GM04503 (cell line): ENCODE data around the gene ZBTB20.

Experiments
- DNase-seq: peaks from one replicate; pipeline ENCODE4 v3.0.0-alpha.2; 2012; ENCODE audit warnings: low read depth

Gene ZBTB20

DNA sequence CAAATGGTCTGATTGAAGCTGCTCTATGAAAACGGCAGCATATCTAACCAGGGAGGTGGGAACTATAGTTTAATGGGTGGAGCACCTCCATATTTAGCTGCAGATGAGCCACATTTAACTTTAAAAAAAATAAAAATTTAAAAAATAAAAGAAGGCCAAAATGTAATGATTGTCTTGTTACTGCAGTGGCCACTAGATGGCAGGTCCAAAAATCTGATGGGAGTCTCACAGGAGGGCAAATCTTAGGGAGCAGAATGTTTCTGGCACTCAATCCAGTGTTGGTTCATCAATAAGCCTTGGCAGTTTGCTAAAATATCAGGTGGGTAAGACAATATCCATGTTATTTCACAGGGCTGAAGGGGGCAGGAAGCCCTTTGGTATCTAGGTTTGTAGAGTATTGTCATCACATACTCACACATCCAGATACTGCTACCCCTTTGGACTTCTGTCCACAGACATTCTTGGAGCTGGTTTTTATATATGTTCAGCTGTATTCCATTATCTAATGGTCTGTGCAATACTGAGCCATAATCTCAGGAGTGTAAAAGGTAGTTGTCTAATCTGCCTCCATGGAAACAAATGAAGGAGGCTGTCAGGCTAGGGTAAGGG lies 619.9 kb downstream of the ZBTB20 start:
- no peak for DNase-seq

DNA sequence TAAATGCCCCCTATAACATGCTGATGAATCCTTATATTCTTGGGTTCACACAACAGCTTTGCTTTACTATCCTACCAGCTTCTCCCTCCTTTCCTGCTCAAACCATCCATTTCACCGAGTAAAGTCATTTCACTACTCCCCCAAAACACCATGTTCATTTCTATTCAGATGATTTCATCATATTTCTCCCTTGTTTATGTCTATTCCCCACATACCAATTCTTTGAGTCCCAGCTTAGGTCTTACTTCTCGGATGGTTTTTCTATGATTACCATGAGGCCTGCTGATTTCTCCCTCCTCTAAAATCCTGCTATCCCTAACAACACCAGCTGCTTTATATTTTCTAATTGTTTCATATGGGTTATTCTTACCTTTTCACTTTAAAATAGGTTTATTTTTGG lies 621.8 kb downstream of the ZBTB20 start:
- no peak for DNase-seq

DNA sequence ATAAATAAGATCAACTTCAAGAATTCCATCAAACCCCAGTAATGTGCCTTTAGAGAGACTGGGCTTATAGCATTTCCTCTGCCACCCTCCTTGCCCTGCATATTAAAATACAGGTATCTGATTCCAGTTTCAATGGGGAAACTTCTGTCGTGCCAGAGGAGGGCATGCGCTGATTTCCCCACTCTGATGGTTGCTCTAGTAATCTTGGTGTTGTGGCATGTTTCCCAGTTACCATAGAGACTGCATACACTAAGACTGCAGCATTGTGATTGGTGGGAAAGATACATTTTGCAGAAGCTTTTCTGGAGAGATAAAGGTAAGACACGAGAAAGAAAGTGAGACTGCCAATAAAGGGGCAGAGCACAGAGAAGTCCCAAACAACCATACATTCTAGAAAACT lies 627.7 kb downstream of the ZBTB20 start:
- DNase-seq, result peak; percentile 50

DNA sequence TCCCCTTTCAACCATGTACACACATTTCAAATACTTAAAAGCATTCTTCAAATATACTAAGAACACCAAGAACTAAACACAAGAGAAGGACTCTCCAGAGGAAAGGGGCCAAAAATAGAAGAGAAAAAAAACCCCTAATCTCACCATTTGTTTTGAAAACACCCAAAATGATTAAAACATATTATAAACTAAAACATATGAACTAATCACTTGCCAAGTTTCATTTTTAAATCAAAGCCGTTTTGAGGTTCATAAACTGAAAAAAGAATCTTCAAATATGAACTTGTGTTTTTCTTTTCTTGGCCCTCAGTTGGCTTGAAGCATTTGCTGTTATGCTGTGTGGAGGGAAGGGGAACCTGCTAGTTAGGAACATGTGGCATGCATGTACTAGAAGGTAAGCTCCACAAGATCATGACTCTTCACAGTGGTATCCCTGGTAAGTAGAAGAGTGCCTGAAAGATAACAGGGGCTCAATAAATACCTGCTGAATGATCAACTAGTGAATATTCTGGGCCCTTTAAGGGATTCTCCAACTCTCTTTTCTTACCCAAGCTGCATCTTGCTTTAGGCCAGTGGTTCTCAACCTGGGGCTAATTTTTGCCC lies 628.8 kb downstream of the ZBTB20 start:
- DNase-seq, result no peak

DNA sequence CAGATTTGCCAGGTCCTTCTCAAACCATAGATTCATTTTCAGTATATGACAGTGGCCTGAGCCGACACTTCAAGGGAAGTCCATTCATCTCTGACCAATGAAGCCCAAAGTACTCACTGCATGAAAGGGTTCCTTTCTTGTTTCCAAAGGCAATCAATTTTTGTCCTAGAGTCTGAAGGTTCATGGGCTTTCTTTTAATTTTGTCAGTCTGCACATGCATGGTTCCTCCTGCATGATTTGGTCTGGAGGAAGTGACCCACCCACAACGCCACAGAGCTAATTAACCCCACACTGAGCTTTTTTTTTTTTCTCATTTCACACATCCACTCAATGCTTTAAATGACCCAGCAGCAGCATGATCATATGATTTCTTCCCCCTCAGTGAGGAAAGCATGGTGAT lies 636.9 kb downstream of the ZBTB20 start:
- DNase-seq, result no peak

DNA sequence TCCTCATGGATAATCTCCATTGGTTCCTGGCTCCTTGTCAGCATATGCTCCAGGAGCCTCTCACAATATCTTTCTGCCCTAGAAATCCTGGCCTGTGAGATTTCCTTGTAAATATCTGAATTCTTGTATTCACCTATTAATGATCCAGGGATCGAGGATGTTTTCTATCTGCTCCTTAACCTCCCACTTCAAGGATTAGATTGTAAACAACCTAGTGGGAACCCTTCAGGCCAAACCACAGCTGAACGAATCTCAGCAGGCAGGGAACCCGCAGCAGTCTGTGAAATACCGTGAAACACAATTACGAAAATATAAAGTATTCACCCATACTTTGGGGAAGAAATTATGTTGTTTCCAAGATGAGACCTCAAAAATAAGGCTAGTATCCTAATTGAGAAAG lies 637.3 kb downstream of the ZBTB20 start:
- DNase-seq, result no peak

DNA sequence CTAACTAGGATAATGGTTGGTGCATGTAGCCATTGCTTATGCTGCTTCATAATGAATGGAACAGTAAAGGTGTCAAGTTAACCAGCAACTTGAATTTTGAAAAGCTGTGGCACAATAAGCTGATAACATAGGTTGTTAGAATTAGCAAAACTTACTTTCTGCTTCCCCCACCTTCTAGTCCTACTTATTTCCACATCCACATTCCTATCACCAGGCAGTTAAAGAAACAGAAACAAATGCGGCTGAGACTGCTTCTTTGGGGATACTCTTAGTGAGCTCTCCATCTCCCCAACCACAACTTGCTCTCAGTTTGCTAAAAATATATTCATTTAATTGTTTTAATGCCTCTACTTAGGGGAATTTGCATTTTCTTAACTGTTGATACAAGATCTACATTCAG lies 638.1 kb downstream of the ZBTB20 start:
- no peak for DNase-seq

DNA sequence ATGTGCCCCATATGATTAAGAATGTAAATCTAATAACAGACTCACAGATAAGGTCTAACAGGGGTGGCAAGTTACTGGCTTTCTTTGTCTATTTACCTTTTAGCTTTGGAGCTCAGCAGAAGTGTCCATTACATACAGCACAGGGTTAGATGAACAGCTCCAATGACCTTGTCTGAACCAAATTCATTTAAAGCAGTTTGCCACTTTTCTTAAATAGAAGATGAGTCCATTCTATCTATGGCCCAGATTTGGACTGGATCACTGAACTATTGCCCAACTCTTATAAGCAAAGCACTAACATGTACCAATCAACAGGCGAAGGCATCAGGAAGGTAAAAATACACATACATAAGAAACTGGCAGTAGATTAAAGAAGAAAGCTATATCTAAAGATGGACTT lies 638.9 kb downstream of the ZBTB20 start:
- DNase-seq, result no peak

DNA sequence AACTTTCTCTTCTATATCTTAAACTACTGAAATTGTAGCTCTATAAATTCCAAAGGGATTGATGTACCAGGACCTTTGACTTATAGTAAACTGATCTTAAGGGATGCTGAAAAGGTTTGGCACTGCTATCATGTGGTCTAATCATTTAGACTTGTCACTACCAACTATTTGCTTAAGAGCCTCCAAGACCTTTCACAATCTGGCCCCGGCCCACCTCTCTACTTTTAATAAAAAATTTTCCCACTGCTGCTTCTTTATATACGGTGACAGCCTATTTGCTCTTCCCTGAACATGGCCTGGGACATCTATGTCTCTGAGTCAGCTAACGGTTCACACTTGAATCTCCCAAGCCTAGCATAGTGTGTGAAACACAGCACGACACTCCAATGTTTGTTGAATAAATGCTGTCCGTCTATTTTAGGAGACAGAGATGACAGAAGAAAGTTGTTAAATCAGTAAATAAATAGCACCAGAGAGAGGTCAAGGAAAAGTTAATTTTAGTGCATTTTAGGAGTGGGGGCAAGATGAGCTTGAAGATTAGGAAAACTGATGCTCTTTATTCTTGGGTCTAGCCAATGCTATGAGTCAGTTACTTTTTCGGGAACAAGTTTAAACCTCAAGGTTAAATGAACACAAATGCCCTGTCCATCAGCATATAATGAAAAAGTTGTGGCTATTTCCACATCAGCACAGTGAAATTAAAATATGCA lies 640.3 kb downstream of the ZBTB20 start:
- peak; percentile 55 for DNase-seq

DNA sequence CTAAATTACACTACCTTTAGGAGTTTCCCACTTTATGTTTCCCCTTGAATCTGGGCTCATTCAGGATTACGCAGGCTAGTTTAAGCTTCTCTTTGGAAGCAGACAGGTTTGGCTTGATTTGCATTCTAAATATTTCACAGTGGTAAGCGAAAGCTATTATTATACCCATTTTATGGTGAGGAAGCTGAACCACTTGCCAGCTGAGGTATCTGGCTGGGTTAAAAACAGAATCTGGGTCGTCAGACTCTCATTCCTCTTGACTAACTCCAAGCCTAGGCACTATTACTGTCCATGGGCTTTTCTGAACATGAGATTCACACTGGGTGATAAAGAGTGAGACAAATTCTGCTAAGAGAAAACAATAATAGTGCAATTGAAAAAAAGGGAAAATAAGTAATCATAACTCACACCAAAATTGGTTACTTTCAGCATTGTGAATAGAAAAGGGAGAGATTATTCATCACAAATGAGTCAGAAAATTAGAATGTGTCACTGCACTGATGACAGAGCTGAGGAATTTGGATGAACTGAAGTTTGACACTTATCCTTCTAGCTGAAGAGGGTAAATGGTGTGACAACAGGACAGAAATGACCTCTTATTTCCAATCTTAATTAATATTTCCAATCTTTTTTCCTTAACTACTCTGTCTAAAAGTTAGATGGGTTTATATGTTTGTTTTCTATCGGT lies 642.0 kb downstream of the ZBTB20 start:
- no peak for DNase-seq

DNA sequence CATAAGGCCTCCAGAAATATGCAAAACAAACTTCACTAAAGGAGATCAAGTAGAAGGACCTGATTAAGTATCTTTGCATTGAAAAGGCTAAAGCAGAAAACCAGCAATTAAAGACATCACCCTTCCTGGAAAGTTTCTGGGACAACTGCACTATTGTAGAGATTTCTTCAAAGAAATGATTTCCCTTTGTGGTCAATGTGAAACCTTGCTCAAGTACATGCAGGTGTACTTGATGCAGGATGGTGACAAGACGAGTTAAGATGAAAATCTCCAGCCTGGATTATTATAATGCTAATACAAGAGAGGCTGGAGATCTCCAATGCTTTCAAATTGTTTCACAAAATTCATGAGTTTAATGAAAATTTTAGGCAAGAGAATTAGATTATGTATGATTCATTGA lies 644.9 kb downstream of the ZBTB20 start:
- DNase-seq, result no peak

DNA sequence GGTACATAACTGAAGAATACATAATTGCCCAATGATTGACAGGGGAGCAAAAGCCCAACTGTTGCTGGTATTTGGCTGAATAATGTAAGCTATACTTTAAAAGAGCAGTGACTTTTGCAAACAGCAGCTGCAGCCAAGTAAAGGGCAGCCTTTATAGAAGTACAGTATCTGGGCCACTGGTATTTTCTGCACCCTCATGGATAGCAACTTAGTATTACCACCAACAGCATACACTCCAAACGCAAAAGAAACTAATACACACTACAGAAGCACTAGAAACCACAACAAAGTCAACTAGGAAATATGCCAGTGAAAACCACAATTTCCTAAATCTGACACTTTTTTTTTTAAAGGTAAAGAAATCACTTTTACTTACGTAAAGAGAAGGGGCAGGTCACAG lies 647.1 kb downstream of the ZBTB20 start:
- no peak for DNase-seq

DNA sequence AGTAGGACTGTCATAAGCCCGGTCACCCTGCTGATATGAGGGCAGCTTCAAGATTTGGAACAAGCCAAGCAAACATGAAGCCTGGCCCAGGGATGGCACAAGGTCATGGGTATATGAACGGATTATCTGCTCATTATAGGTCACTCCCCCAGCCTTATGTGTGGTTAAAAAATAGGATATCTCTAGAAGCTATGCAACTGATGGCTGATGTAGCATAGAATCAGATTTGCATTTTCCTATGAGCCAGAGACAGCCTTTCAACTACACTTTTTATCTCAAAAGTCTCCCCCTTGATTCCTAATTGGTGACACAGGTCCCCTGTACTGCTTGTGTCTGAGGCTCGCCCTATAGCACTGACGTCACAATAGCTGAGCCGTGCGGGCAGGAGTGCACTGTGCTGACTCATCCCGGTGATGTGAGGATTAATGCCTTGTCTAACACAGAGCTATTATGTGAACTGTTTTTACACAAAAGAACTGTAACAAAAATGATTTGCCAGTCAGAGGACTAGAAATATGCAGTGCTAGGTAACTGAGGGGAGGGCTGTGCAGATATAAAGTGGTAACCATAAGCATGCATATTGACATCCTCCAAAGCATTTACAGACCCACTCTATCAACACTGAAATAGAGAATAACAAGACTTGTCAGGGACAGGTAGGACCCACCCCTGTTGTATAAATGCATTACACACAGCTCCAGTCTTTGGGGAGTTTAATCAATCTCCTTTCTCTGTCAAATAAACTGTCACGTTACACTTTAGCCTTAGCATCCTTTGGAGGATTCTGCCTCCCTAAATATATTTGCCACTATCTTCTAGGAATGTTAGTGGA lies 648.3 kb downstream of the ZBTB20 start:
- no peak for DNase-seq

DNA sequence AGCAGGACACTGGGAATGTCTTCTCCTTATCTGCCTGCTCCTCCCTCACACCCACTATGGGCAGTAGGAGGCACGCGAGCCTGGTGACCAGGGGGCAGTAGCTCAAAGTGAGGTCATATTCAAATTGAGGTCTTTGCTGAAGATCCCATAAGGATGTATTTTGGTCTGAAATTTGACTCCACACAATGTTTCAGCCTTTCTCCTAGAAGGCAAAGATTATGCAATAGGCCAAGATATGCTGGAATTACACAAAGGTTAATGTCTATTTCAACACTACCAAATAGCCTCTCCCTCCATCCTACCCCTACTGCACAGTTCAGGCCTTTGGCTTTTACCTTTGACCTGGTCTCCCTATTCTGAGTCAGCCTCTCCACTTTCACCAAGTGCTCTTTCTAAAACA lies 650.2 kb downstream of the ZBTB20 start:
- DNase-seq, result peak; percentile 76

DNA sequence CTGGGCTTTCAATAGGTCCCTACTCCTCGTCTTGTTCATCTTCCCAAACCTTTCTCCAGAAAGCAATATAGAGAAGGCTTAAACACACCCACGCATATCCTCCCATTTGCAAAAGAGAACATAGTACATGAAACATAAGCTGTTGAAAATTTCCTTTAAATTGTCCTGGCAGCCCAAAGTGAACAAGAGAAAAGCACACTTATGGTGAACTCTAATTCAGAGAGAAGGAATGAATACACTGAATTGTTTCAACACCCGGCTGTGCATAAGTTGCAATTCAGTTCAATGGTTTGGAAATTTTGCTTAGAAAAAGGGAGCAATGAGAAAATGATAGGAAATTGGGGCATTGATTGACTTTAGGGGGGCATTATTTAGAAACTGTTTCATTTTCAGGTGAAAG lies 650.6 kb downstream of the ZBTB20 start:
- no peak for DNase-seq

DNA sequence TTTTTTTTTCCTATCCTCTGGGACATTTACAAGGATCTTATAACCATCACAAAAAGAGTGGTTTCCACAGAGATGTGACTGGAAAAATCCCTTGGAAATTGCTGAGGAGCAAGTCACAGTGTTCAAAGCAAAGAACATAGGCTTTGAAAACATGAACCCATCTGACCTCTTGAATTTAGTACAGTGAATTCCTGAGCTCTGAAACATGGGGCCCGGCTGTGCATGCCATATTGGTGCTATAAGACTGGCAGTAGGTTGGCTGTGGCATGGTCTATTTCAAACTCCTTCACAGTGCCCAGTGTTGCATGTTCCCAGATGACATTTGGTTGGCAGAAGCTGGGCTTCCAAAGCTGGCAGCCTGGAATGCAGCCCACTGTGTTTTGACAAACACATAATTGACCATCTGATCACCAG lies 651.1 kb downstream of the ZBTB20 start:
- DNase-seq, result peak; percentile 82

DNA sequence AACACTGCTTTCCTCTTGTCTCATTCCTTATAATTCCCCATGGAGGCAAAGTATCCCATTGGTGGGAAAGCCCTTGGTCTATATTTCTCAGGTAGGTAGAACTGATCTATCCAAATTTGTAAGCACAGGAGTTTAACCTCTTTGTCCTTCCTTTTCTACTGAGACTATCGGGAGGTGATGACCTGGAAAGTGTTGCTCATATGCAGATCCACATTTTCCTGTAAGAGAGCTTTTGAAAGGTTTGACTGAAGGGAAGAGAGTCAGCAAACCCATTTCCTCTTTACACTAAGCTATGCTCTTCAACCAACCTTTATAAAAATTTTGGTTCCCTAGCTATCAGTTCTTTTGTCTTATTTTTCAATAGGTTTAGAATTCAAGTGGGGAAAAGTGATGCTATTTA lies 652.6 kb downstream of the ZBTB20 start:
- no peak for DNase-seq

DNA sequence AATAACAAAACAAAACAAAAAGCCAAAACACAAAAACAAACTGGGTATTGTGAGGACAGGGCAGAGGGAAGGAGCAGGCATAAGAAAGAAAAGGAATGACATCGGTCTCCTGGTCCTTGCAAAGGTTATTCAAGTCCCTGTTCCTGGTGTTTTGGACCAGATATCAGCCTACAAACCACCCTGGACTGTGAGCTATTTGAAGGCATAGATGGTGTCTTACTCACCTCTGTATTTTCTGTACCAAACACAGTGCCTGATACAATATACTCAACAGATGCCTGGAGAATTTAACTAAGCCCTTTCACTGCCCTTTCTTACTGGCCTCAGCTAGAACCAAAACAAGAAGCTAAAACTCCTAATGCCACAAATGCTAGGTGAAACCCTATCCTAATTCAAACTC lies 656.3 kb downstream of the ZBTB20 start:
- DNase-seq, result no peak

DNA sequence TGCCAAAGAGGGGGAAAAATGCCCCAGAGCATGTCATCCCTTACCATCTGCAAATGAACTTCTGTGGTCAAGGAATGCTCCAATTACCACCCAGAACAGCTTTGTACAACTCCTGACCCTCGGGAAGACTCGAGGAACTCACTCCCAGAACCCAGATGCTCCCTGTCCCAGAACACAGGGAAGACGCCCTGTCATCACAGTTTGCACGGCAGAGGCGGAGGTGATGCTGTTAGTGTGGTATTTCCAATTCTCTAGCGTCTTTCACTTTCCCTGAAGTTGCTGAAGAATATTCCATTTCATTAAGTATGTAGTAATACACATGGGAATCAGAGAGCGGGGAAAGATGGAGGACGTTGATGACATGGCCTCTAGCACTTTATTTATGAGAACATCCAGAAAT lies 659.6 kb downstream of the ZBTB20 start:
- DNase-seq, result no peak

DNA sequence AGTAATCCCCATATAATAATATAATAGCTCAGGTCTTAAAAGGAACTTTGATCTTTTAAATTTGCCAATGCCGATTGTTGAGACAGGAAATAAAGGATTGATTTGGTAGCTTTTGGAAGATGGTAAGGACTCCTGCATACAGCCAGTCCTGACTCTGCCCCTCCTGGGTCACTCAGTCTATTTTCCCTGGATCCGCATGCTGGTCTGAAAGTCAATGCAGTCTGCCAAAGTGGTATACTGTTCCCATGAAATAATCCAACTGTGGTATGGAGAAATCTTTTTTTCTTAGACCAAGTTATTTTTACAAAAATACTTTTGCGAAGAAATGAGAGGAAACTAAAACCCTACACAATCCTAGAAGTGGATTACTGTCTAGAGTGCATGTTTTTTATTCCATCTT lies 662.2 kb downstream of the ZBTB20 start:
- no peak for DNase-seq

DNA sequence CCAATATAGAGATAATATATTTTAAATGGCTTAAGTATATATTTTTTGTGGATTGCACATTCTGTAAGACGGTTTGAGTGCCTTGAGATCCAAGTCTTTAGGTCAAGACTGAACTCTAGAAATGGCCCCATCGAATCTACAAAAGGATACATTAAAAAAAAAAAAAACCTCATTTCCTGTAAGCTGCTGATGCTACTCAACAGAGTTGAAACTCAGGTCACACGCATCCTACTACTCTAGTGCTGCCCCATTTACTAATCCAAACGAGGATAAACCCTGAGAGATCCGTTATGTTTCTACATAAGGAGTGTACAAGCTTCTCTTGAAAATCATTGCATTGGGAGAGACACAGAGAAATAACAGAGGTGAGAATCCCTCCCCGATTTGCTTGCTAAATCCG lies 666.0 kb downstream of the ZBTB20 start:
- DNase-seq, result no peak

DNA sequence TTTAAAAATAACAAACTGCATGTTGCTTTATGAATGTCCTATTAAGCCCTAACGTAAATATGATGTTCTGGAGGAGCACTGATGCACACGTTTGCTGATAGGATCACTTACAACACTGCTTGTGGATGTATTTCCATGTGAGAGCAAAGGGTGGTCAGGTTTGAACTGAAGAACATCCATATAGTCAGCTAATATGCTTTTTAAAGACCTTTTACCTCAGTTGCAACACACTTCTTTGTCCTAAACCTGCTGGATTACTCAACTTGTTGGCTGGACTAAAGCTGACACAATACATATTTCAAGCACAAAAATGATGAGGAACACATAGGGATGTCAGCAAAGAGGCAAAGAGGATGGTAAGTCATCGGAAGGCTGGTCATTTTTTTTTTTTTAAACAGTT lies 666.6 kb downstream of the ZBTB20 start:
- peak; percentile 1 for DNase-seq
